Epidermal melanocyte (primary cell): Measurements from ENCODE around the gene RSBN1.
"Not testable (repeated sequence)": the region's sequence is repeated elsewhere in the genome, so short reads cannot be mapped to it uniquely, and the experiment has no call there.

Experiments used
- DNase-seq: peaks from one replicate; pipeline ENCODE4 v3.0.0; 2011; ENCODE audit warnings: low spot score; ENCODE audit not compliant: insufficient read length

RSBN1 gene

DNA sequence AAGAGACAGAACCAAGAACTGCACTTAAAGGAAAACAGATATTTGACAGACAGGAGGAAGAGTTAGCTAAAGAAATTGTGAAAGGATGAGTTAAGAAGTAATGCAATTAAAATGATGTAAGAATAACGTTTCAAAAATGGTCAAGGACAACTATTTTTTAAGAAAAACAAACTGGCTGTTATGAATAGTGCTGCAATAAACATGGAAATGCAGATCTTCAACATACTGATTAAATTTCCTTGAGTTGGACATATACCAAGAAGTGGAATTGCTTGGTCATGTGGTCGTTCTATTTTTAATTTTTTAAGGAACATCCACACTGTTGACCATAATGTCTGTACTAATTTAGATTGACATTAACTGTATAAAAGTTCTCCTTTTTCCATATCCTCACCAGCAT lies 29.9 kb downstream of the RSBN1 start:
- no peak for DNase-seq

DNA sequence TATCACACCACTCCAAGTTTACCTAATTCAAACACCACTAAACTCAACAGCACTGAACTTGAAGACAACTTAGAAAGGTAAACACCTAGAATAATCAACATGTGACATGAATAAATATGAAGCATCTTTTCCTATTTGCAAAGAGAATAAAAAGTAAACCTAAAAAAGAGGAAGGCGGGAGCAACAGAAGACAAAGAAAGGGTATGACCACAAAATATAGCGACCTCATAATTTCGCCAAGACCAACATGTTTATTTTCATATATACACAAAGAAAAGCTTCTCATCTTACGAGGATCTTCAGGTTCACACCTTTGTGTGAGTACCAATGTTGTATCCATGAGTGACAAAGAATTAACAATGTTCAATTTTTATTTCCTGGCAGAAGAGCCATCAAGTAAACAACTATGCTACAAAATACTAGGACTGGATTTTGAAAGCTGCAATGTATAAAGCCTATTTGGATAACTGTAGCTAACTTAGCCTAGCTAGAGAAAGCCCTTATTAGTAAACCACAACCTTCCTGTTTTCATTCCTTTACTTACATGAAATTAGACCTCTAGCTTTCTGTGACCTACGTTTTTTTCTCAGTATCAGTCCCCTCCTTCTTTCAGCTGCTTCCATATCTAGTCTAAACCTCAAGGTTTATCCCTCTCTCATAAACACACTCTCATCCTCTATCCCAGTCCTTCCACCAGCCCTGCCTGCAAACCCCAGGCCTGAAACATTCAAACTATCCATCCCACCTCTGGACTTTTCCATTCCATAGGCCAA lies 31.7 kb downstream of the RSBN1 start:
- DNase-seq: no peak

DNA sequence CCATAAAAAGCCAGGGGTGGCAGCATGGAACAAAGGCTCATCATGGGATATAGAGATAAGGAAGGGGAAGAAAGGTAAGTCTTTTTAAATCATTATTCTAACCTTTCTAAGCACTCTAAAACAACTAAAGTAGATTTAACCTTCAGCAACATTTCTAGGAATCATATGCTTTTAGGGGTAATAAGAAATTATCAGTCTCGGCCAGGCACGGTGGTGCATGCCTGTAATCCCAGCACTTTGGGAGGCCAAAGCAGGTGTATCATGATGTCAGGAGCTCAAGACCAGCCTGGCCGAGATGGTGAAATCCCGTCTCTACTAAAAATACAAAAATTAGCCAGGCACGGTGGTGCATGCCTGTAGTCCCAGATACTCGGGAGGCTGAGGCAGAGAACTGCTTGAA lies 32.7 kb downstream of the RSBN1 start:
- DNase-seq: no peak

DNA sequence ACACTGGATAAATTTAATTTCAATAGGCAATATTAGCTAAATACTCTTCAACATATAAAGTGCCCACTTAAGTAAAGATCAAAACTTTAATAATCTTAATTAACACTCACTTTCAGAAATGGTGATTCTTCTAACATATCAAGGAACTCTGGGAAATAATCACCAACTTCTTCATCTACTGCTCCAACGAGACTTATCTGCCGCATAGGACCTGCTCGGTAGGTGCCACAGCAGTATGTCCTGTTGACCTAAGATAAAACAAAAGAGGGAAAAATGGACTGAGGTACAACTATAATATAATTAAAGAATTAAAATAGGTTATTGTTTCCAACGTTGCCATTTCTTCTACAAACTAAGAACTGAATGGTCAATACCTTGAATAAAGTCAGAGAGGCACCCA lies 34.7 kb downstream of the RSBN1 start:
- DNase-seq: no peak

DNA sequence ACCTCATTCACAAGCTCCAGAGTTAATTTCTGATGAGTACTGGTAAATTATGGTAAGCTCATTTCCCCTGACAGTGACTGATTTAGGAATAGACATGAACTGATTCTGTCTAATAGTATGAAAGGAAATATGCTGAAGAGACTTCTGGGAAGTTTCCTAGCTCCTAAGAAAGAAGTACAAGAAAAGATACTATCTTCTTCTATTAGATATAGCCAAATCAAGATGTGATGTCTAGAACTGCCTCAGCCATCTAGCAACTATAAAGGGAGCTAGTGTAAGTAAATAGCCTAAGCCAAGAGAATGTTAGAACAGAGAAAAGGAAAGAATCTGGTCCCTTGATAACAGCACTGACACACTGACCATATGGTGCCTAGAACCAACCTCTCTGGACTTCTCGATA lies 42.2 kb downstream of the RSBN1 start:
- DNase-seq: no peak

DNA sequence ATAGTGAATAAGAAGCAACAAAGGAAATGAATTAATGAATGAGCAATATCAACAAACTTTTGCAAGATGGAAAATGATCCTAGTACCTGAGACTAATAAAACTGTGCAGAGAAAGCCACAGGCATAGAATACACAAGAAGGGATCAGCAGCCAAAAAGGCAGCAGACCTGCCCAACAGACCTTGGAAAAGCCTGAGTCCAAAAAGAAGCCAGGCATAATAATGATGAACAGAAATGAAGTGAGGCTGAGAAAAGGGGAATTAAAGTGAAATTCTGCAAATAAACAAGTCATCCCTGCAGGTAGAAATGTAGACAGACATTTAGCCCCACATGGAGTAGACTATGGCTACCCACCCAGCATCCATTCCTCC lies 42.7 kb downstream of the RSBN1 start:
- no peak for DNase-seq

DNA sequence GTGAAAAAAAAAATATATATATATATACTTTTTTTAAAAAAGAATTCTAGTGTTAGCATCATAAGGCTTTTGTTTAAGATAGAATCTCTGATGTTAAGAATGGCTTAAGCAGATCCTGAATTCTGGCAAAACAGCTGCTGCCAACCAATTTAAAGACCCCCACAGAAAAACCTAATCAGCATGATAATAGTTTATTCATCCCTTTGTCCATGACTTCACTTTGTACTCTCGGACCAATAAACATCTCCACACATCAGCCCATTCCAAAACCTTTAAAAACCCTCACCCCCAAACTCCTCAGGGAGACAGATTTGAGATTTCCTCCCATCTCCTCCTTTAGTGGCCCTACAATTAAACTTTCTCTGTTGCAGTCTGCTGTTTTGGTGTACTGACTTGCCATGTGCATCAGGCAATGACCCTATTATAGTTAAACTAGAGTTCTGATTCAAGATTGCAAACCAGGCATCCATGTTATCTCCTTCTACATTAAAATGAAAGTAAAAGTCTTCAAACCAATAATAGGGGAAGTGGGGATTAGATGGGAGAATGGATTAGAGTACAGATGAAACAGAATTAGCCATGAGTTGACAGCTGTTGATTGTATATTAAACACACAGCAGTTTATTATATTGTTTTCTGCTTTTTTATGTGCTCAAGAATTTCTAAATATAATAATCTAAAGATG lies 43.2 kb downstream of the RSBN1 start:
- DNase-seq: no peak

DNA sequence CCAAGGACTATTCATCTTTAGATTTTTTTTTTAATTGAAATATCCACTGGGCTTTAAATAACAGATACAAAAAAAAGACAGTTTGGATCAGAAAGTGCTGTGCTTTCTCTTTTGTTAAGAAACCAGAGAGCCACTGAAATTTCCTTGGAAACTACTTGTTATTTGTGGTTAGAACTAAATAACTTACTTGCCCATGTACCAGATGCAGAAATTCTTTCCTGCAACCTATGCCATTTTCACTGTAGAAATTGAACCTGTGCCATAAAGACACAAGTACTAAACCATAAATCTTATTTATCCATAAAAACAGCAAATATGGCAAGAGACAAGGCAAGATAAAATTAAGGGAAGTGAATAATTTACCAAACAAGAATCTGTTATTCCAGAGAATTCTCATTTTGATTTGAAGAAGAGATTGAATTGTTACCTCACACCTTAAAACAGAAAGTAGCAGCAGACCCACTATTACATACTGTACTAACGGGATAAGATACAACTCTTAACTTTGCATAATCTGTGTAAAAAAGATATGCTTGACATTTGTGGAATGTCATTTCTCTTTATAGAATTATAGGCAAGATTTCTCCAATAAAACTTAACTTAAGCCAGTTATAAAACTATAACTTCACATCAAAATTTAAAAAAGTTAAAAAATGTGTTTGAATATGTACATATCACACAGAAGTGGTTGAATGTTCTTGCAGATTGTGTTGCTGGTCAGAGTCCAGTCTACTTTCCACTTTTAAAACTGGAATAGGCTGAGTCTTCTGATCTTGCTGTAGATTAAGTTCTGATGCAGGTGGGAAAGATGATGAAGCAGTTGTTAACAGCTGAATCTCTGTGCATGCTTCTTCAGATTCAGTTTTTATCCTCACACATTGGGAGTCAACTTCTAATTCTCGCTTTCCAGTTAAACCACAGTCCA lies 46.7 kb downstream of the RSBN1 start:
- no peak for DNase-seq

DNA sequence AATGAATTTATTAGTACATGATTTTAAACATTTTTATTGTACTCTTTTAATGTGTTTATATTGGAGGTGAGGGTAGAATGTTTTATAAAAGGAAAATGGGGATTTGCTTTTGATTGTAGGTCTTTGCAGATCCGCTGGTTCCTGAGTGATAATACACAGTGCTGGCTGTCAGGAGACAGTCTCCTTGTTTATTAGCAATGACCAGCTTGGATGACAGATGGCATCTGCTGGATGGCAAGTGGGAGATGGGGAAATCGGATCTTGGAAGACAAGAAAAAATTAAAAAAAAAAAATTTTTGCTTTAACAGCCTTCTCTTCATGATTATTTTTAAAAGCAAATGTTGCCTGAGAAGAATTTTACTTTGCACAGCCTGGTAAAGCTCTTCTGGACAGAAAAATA lies 48.6 kb downstream of the RSBN1 start:
- no peak for DNase-seq

DNA sequence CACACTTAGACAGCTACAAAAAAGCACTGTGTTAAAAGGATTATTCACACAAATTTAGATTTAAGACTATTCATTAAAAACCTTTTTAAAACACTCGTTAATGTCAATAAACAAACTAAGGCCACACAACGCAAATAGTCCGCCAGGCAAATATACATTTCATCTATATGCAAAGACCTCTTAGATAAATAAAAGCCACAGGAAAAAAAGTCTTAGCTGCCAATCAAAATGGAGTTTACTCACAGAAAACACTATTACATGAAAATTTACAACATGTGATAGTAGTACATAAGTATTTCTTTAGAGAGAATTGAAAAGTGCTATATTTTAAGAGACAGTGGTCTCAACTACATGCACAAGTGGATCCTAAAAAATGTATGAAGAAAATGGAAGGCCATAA lies 50.3 kb downstream of the RSBN1 start:
- DNase-seq: no peak

DNA sequence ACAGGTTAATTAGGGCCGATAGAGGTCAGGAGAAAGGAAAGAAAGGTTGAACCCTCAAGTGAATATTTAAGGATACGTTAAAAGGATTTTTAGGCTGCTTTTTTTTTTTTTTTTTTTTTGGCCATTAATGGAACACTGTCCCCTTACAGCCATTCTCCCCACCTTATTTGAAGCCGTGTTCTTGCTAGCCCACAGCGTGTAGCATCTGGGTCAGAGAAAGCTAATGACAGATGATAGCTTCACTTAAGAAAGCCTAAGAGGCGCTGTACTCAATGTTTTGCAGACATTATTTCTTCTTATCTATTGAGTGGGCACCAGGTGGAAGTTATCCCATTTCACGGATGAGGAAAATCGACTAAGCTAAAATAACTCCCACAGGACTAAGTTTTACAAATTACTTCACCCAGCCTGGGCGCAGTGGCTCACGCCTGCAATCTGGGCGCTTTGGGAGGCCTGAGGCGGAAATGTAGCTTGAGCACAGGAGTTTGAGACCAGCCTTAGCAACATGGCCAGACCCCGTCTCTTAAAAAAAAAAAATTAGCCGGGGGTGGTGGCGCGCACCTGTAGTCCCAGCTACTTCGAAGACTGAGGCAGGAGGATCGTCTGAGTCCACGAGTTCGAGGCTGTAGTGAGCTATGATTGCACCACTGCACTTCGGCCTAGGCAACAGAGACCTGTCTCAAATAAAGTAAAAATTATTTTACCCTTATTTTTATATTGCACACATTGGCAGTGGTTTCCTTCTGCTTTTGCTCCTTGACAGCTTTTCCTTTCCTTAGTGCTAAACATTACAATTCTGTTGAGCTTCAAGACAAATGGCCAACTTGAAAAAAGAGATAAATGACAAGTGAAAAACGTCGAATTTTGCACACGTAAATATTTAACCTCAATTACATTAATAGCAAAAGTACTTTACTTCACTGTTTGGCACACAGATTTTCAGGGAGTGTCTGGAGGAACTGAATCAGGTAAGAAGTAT lies 51.9 kb downstream of the RSBN1 start:
- no peak for DNase-seq

DNA sequence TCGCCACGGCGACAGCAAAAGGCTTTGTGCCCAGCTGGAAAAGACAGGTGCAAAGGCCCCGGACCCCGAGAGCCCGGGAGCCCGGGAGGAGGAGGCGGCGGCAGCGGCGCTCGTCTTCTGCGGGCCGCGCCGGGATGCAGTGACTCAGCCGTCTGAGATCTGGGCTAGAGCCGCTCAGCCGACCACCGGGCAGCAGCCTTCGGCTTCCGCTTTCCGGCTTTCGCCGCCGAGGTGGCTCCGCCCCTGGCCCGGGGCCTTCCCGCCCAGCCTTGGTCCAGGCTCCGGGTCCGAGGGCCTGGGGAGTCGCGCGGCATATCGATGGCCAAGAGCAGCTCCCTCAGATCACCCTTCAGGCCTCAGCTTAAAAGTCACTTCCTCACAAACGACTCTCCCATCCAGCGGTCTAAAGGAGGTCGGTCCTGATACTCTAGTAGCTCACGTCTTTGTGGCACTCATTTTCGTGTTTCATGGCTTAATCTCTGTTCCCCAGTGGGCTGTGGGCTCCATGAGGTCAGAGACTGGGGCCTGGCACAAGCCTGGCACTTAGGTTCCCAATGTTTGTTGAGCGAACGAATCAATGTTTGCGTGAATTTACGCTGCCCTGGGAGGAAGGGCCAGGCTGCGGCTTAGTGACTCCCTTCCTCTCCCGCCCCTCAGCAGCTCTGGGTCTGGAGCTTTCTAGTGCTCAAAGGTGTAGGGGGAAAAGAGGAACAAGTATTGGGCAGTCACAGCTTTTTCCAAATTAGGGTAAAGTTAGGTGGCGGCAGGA lies 52.8 kb downstream of the RSBN1 start, which contains the start of gene PHTF1:
TSS of gene PHTF1 (minus strand) at position 154 of the 769 bp plus-strand sequence. CDS start 783 bp downstream, outside the sequence.
- DNase-seq: peak; percentile 60

DNA sequence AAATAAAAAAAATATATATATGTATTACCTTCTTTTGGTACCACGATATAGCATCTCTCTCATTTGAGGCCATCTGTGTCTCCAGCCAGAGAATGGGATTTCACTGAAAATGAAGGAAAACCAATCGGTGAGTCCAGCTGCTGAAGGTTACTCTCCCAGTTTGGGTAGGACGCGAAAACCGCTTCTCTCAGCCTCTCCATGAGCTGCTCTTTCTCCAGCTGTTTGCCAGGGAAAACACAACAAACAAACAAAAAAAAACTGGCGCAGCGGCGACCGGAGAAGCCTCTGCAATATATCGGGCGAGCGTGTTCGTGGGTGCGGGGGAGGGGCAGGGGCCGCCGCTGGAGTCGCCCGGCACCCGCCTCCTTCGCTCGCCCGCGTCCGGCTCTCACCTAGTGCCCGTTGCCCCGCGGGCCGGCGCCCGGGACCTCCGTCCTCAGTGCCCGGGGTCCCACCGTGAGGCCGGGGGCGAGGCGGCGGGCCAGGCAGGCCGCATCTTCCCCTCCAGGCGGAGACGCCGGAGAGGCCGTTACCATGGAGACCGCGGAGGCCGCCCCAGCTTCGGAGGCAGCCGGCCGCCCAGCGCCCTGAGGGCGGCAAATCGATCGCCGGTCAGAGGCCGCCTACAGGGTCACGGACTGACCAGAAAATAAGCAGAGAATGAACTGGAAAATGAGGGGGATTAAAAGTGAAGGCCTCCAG lies 53.5 kb downstream of the RSBN1 start:
- DNase-seq: peak; percentile 44

DNA sequence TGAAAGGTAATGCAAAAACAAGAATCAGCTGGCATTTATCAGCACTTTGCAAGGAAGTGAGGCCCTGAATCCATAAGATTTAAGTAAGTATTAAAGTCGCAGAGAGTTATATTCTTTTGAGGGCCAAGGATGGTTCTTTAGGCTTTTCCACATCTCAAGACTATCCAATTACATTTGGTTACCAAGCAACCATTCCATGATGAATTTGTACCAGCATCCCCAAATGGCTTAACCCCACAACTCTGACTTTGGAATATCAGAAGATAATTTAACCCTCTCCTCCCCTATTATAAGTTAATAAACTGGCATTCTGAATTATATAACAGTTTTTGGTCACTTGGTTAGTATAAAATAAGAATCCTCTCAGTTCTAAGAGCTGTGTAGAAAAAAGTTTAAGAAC lies 55.8 kb downstream of the RSBN1 start:
- no peak for DNase-seq

DNA sequence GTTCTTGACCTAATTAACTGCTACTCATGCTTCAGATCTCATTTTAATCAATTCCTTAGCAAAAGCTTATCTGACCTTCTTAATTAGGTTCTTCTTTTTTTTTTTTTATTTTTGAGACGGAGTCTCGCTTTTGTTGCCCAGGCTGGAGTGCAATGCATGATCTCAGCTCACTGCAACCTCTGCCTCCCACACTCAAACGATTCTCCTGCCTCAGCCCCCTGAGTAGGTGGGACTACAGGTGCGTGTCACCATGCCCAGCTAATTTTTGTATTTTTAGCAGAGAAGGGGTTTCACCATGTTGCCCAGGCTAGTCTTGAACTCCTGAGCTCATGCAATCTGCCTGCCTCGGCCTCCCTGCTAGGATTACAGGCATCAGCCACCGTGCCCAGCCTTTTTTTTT lies 58.9 kb downstream of the RSBN1 start:
- DNase-seq: not testable (repeated sequence)

DNA sequence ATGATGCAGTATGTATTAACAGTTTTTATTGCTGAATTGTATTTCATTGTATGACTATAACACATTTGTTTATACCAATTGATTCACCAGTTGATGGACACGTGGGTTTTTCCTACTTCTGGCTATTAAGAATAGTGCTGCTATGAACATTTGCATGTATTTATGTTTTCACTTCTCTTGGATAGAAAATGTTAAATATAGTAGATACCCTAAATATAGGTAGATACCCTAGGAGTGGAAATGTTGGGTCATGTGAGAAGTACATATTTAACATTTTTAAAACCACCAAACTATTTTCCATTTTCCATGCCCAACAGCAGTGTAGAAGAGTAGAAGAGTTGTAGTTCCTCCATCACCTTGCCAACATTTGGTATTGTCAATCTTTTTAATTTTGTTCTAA lies 60.8 kb downstream of the RSBN1 start:
- DNase-seq: no peak

DNA sequence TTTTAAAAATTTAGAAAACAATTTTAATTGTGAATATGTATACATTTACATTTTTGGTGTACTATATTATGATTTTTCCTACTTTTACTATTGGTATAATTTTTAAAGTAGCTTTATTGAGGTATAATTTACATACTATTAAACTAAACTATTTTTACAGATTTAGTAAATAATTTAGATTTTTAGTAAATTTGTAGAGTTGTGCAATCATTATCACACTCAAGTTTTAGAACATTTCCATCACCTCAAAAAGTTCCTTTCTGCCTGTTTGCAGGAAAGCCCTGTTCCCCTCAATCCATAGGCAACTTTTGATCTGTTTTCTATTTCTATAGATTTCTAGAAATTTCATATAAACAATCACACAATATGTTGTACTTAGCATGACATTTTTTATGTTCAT lies 61.2 kb downstream of the RSBN1 start:
- DNase-seq: no peak

DNA sequence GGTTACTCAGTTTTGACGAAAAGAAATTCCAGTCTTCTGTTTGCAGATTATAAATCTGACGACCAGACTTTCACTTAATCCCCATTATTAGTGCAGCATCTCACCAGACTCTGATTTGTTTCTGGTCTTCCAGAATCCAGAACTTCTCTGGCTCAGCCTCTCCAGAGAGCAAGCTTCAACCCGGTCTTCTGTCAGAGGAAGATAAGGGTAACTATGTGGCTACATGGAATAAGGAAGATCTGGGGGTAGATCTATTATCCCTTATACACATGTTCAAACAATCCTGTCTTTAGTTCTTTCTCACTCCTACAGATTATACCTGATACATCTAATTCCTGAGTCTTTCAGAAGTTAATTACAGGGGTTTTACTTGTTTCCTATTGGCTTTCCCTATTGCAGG lies 62.9 kb downstream of the RSBN1 start:
- no peak for DNase-seq

DNA sequence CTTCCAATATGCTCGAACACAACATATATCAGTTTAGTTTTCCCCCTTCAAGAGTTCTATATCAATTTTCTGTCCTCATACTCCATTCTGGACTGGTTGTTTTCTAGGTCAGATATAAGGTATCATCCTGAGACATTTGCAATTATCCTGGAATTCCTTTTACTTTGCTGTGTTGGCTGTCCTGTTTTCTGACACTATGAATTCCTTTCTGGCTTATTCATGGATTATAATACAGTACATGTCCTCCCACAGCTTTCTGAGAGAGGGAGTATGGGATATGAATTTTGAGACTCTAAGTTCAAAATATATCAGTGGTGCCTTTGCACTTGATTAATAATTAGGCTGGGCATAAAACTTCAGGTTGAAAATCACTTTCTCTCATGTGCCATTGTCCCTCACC lies 64.9 kb downstream of the RSBN1 start:
- DNase-seq: no peak
